HG03520 (cell line): ENCODE measurements around the gene GINS2.

ENCODE experiments used
- ATAC-seq: cut with Tn5 transposase; IDR thresholded peaks from one replicate; pipeline ENCODE4 v1.9.1; 2021; ENCODE audit warnings: mild to moderate bottlenecking, moderate library complexity; ENCODE audit not compliant: unreplicated experiment

GINS2 gene

DNA sequence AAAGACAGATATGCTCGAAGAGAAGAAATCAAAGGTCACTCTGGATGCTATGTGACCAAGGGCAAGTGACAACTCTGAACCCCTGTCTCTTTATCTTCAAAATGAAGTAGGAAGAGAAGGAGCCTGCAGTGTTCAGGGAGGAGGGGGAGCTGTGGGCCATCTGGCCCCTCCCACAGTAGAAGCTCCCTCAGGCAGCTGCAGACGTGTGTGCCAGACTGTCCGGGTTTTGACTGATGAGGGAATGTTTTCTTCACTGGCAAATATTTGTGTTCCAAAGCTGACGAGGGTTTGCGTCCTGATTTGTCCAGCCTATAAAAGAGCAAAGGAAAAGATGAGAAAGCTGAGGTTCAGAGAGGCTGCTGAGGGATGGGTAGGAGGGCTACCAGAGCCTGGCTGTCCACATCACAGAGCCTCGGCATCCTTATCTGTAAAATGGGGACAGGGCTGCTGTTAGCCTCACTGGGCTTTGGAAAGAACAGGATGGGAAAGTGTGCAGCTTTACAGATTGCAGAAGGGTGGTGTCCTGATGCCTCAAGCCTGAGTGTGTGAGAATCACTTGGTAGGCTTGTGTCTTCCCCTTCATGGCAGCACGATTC, 1.8 kb upstream of the GINS2 start:
- ATAC-seq: no peak

GRCh38 chr16:85689950-85690320, 1.2 kb upstream of the GINS2 start:
- ATAC-seq: no peak

GRCh38 chr16:85689285-85689949, 663 bp upstream of the GINS2 start:
- no peak for ATAC-seq

DNA sequence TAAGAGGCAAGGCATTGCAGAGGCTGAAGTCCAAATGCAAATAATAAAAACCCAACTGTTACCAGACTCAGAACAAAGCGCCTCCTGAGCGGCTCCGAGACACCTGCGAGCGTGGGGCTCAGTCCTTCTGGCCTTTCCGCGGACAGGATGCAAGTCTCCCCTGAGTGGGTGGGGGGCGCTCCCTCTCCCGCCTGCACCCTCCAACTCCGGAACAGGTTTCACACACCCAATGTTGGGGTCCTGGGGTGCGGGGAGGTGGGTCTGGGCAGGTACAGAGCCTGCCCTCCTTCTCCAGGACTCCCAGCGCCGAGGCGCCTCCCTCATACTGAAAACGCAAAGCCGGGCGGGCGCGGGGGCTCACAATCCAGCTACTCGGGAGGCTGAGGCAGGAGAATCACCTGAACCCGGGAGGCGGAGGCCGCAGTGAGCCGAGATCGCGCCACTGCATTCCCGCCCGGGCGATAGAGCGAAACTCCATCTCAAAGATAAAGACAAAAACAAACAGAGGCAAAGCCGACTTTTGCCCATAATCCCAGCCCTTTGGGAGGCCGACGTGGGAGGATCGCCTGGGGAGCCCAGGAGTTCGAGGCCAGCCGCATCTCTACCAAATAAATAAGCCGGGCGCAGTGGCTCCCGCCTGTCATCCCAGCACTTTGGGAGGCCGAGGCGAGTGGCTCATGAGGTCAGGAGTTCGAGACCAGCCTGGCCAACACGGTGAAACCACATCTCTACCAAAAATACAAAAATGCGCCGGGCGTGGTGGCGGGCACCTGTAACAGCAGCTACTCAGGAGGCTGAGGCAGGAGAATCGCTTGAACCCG, 893 bp downstream of the GINS2 start:
- no peak for ATAC-seq

- ATAC-seq: no peak
These were observed 1.7 kb downstream of the GINS2 start for GRCh38 chr16:85686912-85687591.

DNA sequence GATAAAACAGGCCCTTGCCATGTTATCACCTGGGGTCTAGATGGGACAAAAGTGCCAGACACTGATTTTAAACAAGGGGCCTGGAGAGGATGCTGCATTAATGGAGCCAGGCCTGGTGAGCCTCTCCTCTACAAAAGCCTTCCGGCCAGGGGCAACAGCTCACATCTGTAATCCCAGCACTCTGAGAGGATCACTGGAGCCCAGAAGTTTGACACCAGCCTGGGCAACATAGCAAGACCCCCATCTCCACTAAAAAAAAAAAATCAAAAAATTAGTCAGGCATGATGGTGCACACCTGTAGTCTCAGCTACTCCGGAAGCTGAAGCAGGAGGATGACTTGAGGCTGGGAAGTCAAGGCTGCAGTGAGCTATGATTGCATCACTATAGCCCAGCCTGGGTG, 3.5 kb downstream of the GINS2 start:
- ATAC-seq: no peak

- ATAC-seq: no peak
These were observed 5.4 kb downstream of the GINS2 start for GRCh38 chr16:85683363-85683762.

GRCh38 chr16:85682516-85682915, 6.2 kb downstream of the GINS2 start:
- no peak for ATAC-seq

GRCh38 chr16:85681255-85681654, 7.5 kb downstream of the GINS2 start:
- ATAC-seq: no peak

GRCh38 chr16:85680352-85680944, 8.3 kb downstream of the GINS2 start:
- no peak for ATAC-seq

- ATAC-seq: no peak
These were observed 8.9 kb downstream of the GINS2 start for GRCh38 chr16:85679870-85680269.

GRCh38 chr16:85678821-85679220, 9.9 kb downstream of the GINS2 start:
- no peak for ATAC-seq

GRCh38 chr16:85678016-85678415, 10.7 kb downstream of the GINS2 start:
- no peak for ATAC-seq

DNA sequence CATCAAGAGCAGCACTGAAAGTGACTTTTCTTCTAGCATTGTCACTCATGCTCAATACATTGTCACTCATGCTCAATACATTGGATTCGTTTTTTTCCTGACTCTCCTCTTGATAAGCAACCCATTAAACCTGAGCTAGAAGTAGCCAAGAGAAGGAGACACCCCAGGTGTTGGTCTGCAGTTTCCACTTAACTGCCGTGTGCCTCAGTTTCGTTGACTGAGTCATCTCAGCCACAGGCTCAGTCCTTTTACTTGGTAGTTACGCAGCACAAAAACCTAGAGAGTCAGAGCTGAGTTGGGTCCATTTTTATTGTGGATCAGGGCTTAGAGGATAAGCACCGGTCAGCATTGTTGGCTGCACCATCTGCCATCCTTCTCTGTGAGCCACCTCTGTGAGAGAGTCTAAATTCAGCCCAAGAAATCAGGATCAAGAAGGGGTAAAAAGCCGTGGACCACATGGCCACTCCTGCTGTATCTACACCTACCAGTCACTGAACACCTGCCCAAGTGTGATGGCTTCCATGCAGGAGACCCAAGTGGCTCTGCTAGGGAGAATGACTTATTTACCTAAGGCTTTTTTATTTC, 11.3 kb downstream of the GINS2 start:
- no peak for ATAC-seq

GRCh38 chr16:85676466-85676865, 12.3 kb downstream of the GINS2 start:
- no peak for ATAC-seq

DNA sequence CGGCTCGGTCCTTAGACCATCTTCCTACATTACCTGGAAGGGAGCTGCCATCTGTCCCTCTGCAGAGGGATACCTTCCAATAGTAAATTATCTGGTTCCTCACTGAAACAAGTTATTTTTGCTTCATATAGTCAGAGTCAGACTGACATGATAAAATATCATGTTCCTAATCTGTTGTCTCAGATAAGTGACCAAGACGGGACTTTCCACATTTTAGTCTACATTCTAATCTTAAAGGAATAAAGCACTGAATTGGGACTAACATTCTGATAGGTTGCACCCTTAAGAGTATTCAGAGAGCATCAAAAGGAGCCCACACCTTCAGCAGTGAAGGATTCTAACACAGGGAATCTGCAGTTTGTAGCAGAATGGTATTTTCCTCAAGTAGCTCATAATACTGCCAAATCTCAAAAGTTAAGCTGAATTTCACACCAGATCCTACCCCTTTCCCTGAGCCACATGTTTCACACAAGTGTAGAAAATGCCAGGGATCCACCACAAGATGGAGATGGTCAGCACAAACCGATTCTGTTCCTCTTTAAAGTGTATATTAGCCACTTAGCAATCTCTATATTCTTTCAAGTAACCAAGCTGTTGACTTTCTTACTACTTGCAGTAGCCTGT, 13.4 kb downstream of the GINS2 start:
- no peak for ATAC-seq

DNA sequence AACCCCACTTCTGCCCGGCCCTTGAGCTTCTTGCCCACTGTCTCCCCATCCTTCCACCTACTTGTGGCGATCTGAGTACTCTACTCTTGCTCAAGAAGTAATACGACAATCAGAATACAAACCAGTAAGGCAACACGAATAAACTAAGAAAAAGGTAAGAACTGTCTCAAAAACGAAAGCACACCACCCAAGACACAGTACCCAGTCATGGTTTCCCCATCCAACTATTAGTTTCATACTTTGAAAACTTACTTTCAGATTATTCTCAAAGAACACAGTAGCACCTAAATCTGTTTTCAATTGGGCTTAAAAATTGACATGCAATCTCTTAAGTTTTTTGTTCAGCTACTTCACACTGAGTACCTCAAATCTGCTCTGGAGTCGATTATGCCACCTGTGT, 13.9 kb downstream of the GINS2 start:
- ATAC-seq: no peak

DNA sequence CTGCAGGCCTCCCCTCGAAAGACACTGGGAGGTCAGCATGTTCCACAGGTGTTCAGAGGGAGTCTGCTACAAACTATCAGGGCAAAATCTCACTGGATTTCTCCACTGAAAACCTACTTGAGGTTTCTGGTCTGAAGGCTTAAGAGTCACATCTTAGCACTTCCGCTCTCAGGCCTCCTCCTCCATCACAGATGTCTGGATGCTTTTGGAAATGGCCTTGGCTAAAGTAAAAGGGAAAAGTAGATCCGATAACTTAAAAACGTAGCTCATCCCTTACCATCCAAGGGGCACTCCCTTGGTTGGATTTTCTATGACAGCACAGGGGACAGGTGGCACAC, 14.4 kb downstream of the GINS2 start:
- no peak for ATAC-seq

- ATAC-seq: no peak
These were observed 15.0 kb downstream of the GINS2 start for GRCh38 chr16:85673529-85674417.

GRCh38 chr16:85670840-85671239, 17.9 kb downstream of the GINS2 start:
- ATAC-seq: no peak
